Measurements from ENCODE around the gene ZNF518A. TPM values are rescaled to one million over a fixed set of nuclear protein-coding genes. Genes with fewer than 3 reads are reported as not detected.
"Not testable (repeated sequence)": the region's sequence is repeated elsewhere in the genome, so short reads cannot be mapped to it uniquely, and the experiment has no call there.

The ZNF518A gene
- polyA plus RNA-seq, 12 donors, result 13.0 to 35.4 (median 24.8) TPM; not detected in 1

DNA sequence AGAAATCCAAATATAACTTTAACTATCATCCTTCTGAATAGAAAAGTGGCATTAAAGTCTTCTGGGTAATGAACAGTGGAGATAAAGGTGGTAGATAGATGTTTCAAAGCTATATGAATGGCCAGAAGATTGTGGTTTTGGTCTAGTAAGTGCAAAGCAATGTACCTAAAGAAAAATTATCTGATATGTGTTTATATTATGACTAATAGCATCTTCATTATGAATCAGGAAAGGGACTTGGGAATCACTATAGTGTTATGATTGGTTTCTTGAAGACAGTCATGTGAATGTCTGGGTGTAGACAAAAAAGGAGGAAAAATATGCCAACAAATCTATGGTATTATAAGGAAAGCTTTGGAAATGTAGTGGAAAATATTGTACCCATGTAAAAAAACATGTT, 3.0 kb downstream of the ZNF518A start:
- no peak for DNase-seq

DNA sequence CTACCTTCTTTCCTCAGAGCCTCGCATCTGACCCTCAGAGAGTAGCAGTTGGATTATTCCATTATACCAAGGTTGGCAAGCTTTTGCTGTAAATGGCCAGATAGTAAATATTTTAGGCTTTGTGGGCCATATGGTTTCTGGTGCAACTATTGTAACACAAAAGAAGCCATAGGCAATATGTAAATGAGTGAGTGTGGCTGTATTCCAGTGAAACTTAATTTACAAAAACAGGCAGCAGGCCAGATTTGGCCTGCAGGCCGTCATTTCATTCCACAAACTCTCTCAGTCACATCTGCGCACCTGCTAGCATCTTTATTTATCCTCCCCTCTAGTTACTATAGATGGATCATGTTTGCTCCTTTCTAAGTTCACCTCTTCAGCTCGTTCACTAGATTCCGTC, 6.7 kb downstream of the ZNF518A start:
- DNase-seq, result no peak

DNA sequence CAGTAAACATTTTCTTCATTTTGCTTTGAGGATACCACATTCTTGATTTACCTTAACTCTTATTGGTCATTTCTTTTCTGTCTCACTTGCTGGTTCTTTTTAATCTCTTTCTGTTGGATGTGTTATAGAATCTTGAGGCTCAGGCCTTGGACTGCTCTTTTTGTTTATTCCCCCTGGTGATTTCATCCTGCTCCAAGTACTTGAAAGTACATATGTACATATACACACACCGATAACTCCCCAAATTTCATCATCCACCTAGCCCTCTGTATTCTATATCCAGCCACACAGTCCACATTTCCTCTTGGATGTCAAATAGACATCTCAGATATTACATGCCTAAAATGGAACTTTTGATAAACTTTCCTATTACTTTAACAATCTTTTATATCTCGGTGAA, 7.5 kb downstream of the ZNF518A start:
- no peak for DNase-seq

DNA sequence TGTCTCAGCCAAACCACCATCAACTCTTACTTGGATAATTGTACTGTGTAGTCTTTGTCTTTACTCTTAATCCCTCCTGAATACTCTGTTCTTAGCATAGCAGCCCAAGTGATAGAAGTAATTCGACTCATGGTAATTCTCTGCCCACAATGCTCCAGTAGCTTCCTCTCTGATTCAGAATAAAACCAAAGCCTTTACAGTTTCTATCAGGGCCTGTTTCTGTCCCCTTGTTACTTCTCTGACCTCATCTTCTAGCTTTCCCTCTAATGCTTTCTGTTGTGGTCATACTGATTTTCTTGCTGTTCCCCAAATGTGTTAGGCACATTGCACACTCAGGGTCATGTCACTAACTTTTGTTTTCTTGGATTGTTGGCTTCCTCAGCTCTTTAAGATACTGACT, 8.0 kb downstream of the ZNF518A start:
- DNase-seq, result no peak

DNA sequence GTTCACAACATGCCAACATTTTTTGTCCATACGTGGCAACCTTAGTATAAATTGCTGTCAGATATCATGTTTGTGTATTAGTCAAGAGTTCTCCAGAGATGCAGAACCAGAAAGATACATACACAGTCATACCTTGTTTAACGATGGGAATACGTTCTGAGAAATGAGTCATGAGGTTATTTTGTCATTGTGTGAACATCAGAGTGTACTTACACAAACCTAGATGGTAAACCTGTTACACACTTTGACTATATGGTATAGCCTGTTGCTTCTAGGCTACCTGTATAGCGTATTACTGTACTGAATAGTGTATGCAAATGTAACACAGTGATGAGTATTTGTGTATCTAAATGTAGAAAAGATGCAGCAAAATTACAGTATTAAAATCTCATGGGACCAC, 22.3 kb downstream of the ZNF518A start:
- DNase-seq, result no peak

DNA sequence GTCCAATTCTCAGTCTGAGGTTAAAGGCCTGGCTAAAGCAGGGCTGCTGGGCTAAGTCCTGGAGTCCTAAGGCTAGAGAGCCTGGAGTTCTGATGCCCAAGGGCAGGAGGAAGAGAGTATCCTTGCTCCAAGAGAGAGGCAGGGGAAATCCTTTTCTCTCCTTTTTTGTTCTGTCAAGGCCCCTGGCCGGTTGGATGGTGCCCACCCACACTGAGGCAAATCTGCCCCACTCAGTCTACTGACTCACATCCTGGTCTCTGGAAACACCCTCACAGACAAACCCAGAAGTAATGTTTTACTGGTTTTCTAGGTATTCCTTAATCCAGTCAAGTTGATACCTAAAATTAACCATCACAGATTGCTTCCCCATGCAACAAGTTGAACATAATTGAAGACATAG, 23.0 kb downstream of the ZNF518A start:
- DNase-seq, result no peak

DNA sequence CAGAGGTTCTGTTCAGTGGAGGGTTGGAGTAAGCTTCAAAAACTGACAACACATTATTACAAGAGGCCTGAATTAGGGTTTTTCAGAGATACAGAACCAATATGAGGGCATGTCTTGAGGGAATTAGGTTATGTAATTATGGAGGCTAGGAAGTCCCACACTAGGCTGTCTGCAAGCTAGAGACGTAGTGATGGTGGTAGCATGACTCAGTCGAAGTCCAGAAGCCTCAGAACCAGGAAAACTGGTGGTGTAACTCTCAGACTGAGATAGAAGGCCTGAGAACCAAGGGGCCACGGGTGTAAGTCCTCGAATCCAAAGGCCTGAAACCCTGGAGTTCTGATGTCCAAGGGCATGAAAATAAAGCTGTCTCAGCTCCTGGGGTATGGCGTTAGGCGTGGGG, 35.6 kb downstream of the ZNF518A start:
- DNase-seq, result no peak

DNA sequence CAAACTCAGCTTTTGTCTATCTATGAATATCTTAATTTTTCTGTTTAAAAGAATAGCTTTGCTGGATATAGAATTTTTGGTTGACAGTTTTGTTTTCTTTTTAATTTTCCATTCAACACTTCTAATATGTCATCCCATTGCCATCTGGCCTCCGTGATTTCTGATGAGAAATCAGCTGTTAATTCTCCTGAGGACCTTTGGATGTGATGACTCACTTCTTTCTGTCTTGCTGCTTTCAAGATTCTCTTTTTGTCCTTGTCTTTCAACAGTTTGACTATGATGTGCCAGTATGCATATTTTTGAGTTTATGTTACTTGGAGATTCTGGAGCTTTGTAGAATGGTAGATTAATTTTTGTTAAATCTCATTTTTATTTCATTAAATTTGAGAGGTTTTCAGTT, 38.4 kb downstream of the ZNF518A start:
- DNase-seq, result no peak

DNA sequence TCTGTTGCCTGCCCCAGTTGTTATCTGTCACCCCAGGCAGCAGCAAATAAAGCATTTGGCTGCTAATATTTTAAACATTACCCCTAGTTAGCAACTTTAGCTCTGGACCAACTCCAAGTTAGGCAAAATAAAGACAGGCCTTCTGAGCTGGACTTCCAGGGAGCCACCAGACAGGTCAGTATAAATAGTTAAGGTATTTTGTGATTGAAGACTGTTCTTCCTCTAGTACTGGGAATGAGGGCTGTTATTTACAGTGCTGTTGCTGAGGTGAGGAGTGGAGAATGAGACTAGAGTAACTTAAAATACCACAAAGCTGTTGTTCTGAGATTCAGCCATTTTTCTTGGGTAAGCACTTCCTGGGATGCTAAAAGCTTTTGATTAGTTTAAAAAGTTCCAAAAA, 40.1 kb downstream of the ZNF518A start:
- no peak for DNase-seq

DNA sequence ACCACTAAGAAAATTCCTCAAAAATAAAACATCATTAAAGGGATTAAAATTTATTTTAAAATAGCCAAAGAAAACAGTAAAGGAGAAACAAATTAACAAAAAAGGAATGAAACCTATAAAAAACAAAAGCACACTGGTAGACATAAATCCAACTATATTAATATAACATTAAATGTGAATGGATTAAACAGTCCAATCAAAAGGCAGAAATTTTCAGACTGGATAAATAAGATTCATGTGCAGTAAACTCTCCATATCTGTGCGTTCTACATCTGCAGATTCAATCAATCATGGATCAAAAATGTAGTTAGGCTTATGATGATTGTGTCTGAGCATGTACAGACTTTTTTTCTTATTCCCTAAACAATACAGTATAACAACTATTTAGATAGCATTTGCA, 42.6 kb downstream of the ZNF518A start:
- DNase-seq, result no peak

DNA sequence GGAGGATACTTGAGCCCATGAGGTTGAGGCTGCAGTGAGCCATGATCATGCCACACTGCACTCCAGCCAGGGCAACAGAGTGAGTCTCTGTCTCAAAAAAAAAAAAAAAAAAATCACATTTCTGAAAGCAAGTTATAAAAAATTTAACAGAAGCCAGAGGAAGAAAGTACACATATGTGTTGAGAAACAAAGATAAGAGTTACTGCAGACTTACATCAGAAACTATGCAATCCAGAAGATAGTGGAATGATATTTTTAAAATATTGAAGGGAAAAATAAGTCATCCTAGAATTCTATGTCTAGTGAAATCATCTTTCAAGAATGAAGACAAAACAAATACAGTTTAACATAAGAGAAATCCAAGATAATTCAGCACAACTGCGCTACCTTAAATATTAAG, 46.9 kb downstream of the ZNF518A start:
- no peak for DNase-seq

DNA sequence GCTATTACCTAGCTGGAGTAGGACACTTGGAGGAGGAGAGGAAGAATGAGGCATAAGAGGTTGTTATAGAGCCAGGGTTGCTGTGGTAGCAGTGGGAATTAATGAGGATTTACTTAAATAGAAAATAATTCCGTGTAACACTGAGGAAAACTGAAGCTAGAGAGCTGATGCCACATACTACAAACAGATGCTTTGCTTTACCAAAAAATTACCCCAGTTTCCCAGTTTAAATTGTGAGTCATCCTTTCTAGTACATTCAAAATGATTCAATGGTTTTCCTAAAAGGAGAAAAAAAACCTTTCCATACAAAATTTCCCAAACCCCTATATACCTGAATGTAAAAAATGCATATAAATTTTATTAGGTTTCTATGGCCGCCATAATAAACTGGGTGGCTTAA, 58.3 kb downstream of the ZNF518A start:
- no peak for DNase-seq

DNA sequence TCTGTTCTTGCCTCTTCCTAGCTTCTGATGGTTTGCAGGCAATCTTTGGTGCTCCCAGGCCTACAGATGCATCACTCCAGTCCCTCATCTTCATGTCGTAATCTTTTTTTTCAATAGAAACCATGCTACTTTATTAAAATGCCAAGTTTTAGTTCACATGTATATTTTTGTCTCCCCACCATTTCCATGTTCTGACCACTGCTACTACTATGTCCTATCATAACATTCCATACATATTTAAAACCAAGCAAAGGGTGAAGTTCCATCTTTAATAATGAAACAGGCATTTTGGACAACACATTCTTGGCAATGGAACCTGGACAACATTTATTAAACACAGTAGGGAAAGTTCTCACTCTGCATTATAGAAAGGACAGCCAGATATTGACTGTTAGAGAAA, 58.8 kb downstream of the ZNF518A start:
- DNase-seq, result no peak

DNA sequence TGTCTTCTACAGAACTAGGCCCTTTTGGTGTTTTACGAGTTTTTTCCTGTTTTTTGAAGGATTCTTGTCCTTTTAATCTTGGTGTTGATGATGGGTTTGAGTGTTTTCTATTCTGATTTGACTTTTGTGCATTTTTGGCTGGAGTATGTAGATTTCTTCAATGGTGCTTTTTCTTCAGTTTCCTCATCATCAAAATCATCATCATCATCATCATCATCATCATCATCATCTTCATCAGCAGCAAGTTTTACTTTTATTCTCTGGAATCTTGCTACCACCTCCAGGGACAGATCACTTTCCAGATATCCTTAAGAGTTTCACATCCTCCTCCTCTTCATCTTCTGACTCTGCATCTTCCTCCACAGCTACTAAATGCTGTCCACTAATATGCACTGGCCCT, 59.4 kb downstream of the ZNF518A start:
- not testable (repeated sequence) for DNase-seq

DNA sequence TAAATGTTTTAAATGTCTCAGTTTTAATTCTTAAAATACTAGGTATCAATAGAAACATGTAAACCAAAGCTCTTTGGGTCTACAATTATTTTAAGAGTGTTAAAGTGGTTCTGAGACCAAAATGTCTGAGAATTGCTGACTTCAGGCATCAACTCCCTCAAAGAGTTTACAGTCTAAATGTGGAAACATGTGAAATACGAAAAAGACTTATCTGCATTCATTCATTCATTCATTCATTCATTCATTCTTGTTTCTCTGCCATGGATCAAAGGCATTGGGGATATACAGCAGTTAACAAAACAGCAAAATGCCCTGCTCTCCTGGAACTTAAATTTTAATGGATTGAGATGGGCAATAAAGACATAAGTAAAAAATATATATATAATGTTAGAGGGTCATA, 71.4 kb downstream of the ZNF518A start:
- no peak for DNase-seq

DNA sequence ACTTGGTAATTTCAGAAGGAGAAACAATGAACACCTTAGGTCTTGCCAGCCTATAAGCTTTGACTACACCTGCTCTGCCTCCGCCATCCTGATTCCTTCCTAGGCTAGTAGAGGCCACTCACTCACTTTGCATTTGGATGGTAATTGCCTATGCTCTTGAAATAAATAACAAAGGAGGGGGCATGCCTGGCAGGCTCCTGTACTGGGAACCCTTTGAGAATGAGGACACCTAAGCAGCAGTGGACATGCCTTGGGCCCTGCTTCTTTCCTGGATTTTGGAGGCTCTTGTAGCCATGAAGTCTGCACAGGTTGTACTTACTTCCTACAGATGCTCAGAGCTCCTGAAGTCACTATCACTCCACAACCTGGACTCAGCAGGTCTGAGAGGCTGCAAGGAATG, 75.5 kb downstream of the ZNF518A start:
- DNase-seq, result no peak

DNA sequence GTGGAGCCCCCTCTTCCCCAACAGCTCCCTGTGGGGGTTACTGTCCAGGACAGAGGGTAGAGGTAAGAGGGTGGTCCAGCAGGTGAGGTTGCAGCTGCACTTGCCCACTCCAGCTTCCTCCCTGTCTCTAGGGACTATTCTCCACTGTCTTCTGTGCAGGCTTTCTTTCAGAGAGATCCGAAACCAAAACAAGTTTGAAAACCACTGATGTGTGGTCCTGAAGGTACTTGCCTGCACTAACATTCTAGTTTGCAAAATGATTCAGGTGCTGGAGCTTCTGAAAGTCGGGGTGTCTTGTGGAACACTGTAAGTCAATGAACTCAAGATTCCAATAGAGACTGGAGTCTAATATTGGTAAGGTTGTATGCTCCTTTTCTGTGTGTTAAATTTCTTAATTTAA, 78.2 kb downstream of the ZNF518A start:
- DNase-seq, result no peak

DNA sequence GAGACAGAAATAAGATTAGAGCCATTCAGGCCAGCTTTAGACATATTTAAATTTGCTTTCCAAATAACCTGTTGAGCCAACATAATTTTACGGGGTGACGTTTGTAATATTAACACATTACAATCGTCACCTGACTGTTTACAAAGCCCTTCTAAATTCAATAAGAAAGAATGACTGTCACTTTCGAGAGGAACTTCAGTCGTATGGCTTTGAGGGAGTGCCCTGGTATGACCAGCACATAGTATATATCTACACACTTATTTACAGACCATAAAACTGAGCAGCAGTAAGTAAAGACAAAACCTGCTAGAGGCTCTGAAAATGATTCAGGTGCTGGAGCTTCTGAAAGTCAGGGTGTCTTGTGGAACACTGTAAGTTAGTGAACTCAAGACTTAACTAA, 78.8 kb downstream of the ZNF518A start:
- DNase-seq, result no peak

DNA sequence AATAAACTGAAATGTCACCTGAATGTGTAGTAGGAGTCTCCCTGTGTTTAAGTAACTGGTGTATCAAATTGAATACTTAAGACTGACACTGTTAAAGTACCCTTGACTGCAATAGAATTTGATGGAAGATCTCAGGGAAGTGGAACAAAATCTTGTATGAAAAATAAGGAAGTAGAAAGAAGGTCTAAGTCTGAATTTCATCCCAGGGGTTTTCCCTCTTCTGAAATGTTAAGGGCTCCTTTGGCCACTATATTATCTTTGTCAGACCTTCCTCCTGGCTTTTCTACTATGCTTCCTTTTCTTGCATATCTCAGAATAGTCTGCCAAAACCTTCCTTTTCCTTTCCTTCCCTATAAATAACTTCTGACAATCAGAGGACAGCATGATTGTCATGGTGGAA, 81.7 kb downstream of the ZNF518A start:
- DNase-seq, result no peak

DNA sequence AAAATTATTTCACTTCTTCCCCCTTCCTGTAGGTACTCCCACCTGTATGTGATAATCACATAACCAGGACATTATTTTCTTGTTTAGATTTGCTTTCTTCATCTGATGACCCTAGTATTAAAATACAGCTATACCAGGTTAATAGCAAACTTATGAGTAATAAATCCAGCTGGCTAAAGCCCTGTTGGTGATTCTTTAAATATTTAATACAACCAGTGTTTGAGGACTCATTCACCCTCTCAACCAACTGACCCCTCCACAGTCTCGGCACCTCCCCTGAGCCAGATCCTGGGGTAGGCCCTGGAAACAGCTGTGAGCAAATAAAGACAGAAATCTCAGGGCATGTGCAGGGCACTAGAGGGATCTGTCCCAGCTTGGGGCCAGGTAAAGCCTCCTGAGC, 82.8 kb downstream of the ZNF518A start:
- no peak for DNase-seq

Other genes starting within 250 kb of the ZNF518A start
- gene CC2D2B, start 222.3 kb upstream of the ZNF518A start, polyA plus RNA-seq (ENCODE audit: insufficient read length in 12 of 12), result 1 to 10 TPM in 4 of 12 donors, under 1 TPM in 6, not detected in 2; 0.41 to 1.9 (median 0.99) TPM
- gene CCNJ, start 86.7 kb upstream of the ZNF518A start, polyA plus RNA-seq (ENCODE audit: insufficient read length in 12 of 12), result 10 to 100 TPM in 9 of 12 donors, 1 to 10 TPM in 2, not detected in 1; 8.2 to 12.7 (median 11.5) TPM
- 10 to 100 TPM in 1 of 12 donors, 1 to 10 TPM in 9, not detected in 2; 1.2 to 11.9 (median 1.6) TPM for gene BLNK, start 141.3 kb downstream of the ZNF518A start, polyA plus RNA-seq (ENCODE audit: insufficient read length in 12 of 12)
- gene DNTT, start 174.1 kb downstream of the ZNF518A start, polyA plus RNA-seq (ENCODE audit: insufficient read length in 12 of 12), result 1 to 10 TPM in 1 of 12 donors, under 1 TPM in 4, not detected in 7; 0.08 to 1.3 (median 0.16) TPM
- gene OPALIN, start 228.7 kb downstream of the ZNF518A start, polyA plus RNA-seq (ENCODE audit: insufficient read length in 12 of 12), result not detected

All from muscle of arm (tissue), 12 donors.